A549 (cell line): Measurements from ENCODE around the gene ADGRL3. TPM values are rescaled to one million over a fixed set of nuclear protein-coding genes. Genes with fewer than 3 reads are reported as not detected.

Experiments
- ATAC-seq, 2 experiments: fragments of 200-7000 bp in 1 of 2; fragments of >200 bp in 1 of 2; cut with Nextera tagmentation in 1 of 2; cut with Tn5 transposase in 1 of 2; 3 replicates each; pipeline versions ENCODE4 v1.8.0 to v1.9.1; 2018 to 2020; ENCODE audit warnings: mild to moderate bottlenecking in 1 of 2, moderate library complexity in 1 of 2
- CTCF ChIA-PET: fragments of 300-600 bp; sonication (Branson Sonifier 250); formaldehyde crosslinking; extraction: SDS; loops from one replicate; lab custom pipeline; 2021; ENCODE audit warnings: antibody characterized with exemption, inconsistent platforms; lab: Yijun Ruan, JAX
- POLR2A ChIA-PET: fragments of 350-600 bp; formaldehyde crosslinking; extraction: SDS; loops from one replicate; lab custom pipeline; 2021; ENCODE audit warnings: antibody characterized with exemption, inconsistent platforms; lab: Yijun Ruan, JAX
- DNase-seq, 2 experiments: peaks; one replicate each; pipeline versions ENCODE4 v3.0.0 to v3.0.0-alpha.2; 2011 to 2016; ENCODE audit warnings: low read depth in 1 of 2, low spot score in 1 of 2
- FAIRE-seq: peaks from 2 replicates; lab custom pipeline; 2011; peaks lifted over from hg19 to GRCh38; lab: Jason Lieb, UNC
- H3K27ac ChIP-seq, 2 experiments: fragments of >200 bp; sonication (Bioruptor Twin); formaldehyde crosslinking; 3 replicates each; pipeline ENCODE4 v1.5.1; 2016 to 2017
- H3K4me1 ChIP-seq: fragments of >200 bp; sonication (Bioruptor Twin); formaldehyde crosslinking; 3 replicates; pipeline ENCODE4 v1.6.1; 2016
- H3K4me2 ChIP-seq: fragments of >200 bp; sonication (Bioruptor Twin); formaldehyde crosslinking; 3 replicates; pipeline ENCODE4 v1.6.1; 2016
- H3K4me3 ChIP-seq: fragments of >200 bp; sonication (Bioruptor Twin); formaldehyde crosslinking; 3 replicates; pipeline ENCODE4 v1.5.1; 2016
- H3K9me3 ChIP-seq: fragments of >200 bp; sonication (Bioruptor Twin); formaldehyde crosslinking; 3 replicates; pipeline ENCODE4 v1.6.1; 2016
- BHLHE40 ChIP-seq: IDR thresholded peaks from 2 replicates; pipeline ENCODE4 v1.6.1; 2012; ENCODE audit warnings: low read depth, low read length, inconsistent platforms
- CBX8 ChIP-seq: fragments of 200-600 bp; sonication (generic); IDR thresholded peaks from 2 replicates; pipeline ENCODE4 v1.6.1; 2016
- CHD4 ChIP-seq: fragments of 200-600 bp; sonication (generic); IDR thresholded peaks from 2 replicates; pipeline ENCODE4 v1.6.1; 2016; ENCODE audit warnings: antibody characterized with exemption, mild to moderate bottlenecking, borderline replicate concordance
- CTCF ChIP-seq: fragments of >200 bp; sonication (Bioruptor Twin); formaldehyde crosslinking; IDR thresholded peaks from 3 replicates; pipeline ENCODE4 v1.5.1; 2016
- EHF ChIP-seq: fragments of 250-450 bp; sonication (Bioruptor Pico); IDR thresholded peaks from 2 replicates; pipeline ENCODE4 v1.5.0; 2020; ENCODE audit warnings: mild to moderate bottlenecking
- EHMT2 ChIP-seq: fragments of 200-600 bp; sonication (generic); IDR thresholded peaks from 2 replicates; pipeline ENCODE4 v1.6.1; 2016; ENCODE audit warnings: antibody characterized with exemption, low read depth, mild to moderate bottlenecking, moderate library complexity
- FOSB ChIP-seq: fragments of 250-450 bp; sonication (Bioruptor Pico); IDR thresholded peaks from 2 replicates; pipeline ENCODE4 v1.5.0; 2020; ENCODE audit warnings: mild to moderate bottlenecking, moderate library complexity
- FOSL2 ChIP-seq, 2 experiments: fragments of 450-650 bp in 1 of 2; fragments of >200 bp in 1 of 2; sonication (Bioruptor Twin) in 1 of 2; formaldehyde crosslinking; IDR thresholded peaks; 2 replicates each; pipeline versions ENCODE4 v1.5.0 to v1.6.1; 2016 to 2020; ENCODE audit warnings: mild to moderate bottlenecking in 1 of 2, moderate library complexity in 1 of 2
- HEYL ChIP-seq: fragments of 250-450 bp; sonication (Bioruptor Pico); IDR thresholded peaks from 2 replicates; pipeline ENCODE4 v1.8.0; 2021; ENCODE audit warnings: mild to moderate bottlenecking, moderate library complexity
- HOXB13 ChIP-seq: fragments of 250-450 bp; sonication (Bioruptor Pico); IDR thresholded peaks from 2 replicates; pipeline ENCODE4 v1.5.0; 2020; ENCODE audit warnings: low read depth, mild to moderate bottlenecking, moderate library complexity
- HOXB5 ChIP-seq: fragments of 250-450 bp; sonication (Bioruptor Pico); IDR thresholded peaks from 2 replicates; pipeline ENCODE4 v1.5.0; 2020; ENCODE audit warnings: mild to moderate bottlenecking, moderate library complexity
- KDM1A ChIP-seq: fragments of 200-600 bp; sonication (generic); IDR thresholded peaks from 2 replicates; pipeline ENCODE4 v1.6.1; 2016; ENCODE audit warnings: low read depth, mild to moderate bottlenecking
- KDM5A ChIP-seq: fragments of 200-600 bp; sonication (generic); IDR thresholded peaks from 2 replicates; pipeline ENCODE4 v1.6.1; 2016; ENCODE audit warnings: antibody characterized with exemption, mild to moderate bottlenecking
- MAFK ChIP-seq: fragments of 450-650 bp; IDR thresholded peaks from 2 replicates; pipeline ENCODE4 v1.6.1; 2014; ENCODE audit not compliant: partially characterized antibody
- MAX ChIP-seq: IDR thresholded peaks from 2 replicates; pipeline ENCODE4 v1.6.1; 2012
- MAZ ChIP-seq: fragments of 150-350 bp; IDR thresholded peaks from 2 replicates; pipeline ENCODE4 v1.6.1; 2014; ENCODE audit warnings: antibody characterized with exemption, low read depth, low read length, borderline replicate concordance
- NFE2L2 ChIP-seq: fragments of 150-350 bp; conservative IDR thresholded peaks from 2 replicates; pipeline ENCODE4 v1.6.1; 2014; ENCODE audit warnings: low read length
- NPAS2 ChIP-seq: fragments of 250-450 bp; sonication (Bioruptor Pico); IDR thresholded peaks from 2 replicates; pipeline ENCODE4 v1.8.0; 2022; ENCODE audit warnings: mild to moderate bottlenecking, moderate library complexity, borderline replicate concordance
- NR3C1 ChIP-seq: fragments of >200 bp; sonication (Bioruptor Twin); formaldehyde crosslinking; IDR thresholded peaks from 3 replicates; pipeline ENCODE4 v1.6.1; 2017
- PBX3 ChIP-seq: IDR thresholded peaks from 2 replicates; pipeline ENCODE4 v1.6.1; 2012
- POLR2A ChIP-seq: IDR thresholded peaks from 2 replicates; pipeline ENCODE4 v1.6.1; 2012; ENCODE audit warnings: mild to moderate bottlenecking, low read length
- RARB ChIP-seq: fragments of 250-450 bp; sonication (Bioruptor Pico); IDR thresholded peaks from 2 replicates; pipeline ENCODE4 v1.8.0; 2021; ENCODE audit warnings: mild to moderate bottlenecking, moderate library complexity
- RCOR1 ChIP-seq: fragments of 150-350 bp; IDR thresholded peaks from 2 replicates; pipeline ENCODE4 v1.6.1; 2014; ENCODE audit warnings: antibody characterized with exemption, low read length, low read depth
- SMC3 ChIP-seq: fragments of >200 bp; sonication (Bioruptor Twin); formaldehyde crosslinking; IDR thresholded peaks from 3 replicates; pipeline ENCODE4 v1.6.1; 2018; ENCODE audit warnings: inconsistent platforms
- SREBF2 ChIP-seq: fragments of 450-650 bp; IDR thresholded peaks from 2 replicates; pipeline ENCODE4 v1.6.1; 2014; ENCODE audit warnings: mild to moderate bottlenecking, moderate library complexity
- TFCP2L1 ChIP-seq: fragments of 250-450 bp; sonication (Bioruptor Pico); IDR thresholded peaks from 2 replicates; pipeline ENCODE4 v1.5.0; 2021; ENCODE audit warnings: mild to moderate bottlenecking
- USF2 ChIP-seq: fragments of 450-650 bp; IDR thresholded peaks from 2 replicates; pipeline ENCODE4 v1.6.1; 2014; ENCODE audit warnings: antibody characterized with exemption
- ZFP36 ChIP-seq: fragments of 450-650 bp; IDR thresholded peaks from 2 replicates; pipeline ENCODE4 v1.6.1; 2014; ENCODE audit warnings: borderline replicate concordance; ENCODE audit not compliant: partially characterized antibody
- whole genome bisulfite sequencing: methylation state at CpG from one replicate; pipeline ENCODE4 v1.1.6; 2017; ENCODE audit errors: missing lambda C conversion rate; 5-methylcytosine and 5-hydroxymethylcytosine counted together
- polyA plus RNA-seq, 4 experiments: library from polyadenylated mRNA; depleted of rRNA in 3 of 4; stranded (reverse); fragments of >200 nt; fragmentation: RNase III in 1 of 4; extraction: RNeasy Plus Mini Kit Qiagen cat#74134 plus additional on column Dnase treatment in 1 of 4; gene quantifications; 2 replicates in 3 of 4; 3 replicates in 1 of 4; pipeline ENCODE4 v1.2.3, GENCODE V29; 2011 to 2017

The ADGRL3 gene
- polyA plus RNA-seq, 2 of the 4 experiments (the other 2 are of a cell fraction), result 0.05 to 0.12 TPM

- no peak overlapping the region for H3K4me3 ChIP-seq
- no peaks in the 10 kb centered on the region for H3K9me3 ChIP-seq
- H3K4me1 ChIP-seq, result no peaks in the 10 kb centered on the region
- FAIRE-seq, result no peak
- no peak for ATAC-seq
- ChIA-PET POLR2A (no interaction called here), CTCF (no interaction called here)
- DNase-seq, result no peak
- H3K27ac ChIP-seq, result no peak overlapping the region
- TF ChIP-seq POLR2A (no peak), EHF (CRISPR knock-in tag) (no peak), NFE2L2 (no peak), SREBF2 (no peak), HEYL (CRISPR knock-in tag) (no peak), MAFK (no peak), CHD4 (no peak), CTCF (no peak), EHMT2 (no peak), NR3C1 (no peak), ZFP36 (no peak), HOXB13 (no peak), FOSL2 (IDR thresholded peaks at IDR 0.05) (no peak), FOSL2 (CRISPR knock-in tag; IDR thresholded peaks at IDR 0.05) (no peak), BHLHE40 (no peak), USF2 (no peak), MAZ (no peak), PBX3 (no peak)
- no peak overlapping the region for H3K4me2 ChIP-seq
- WGBS, result 4% methylated on average over 2 of the region's 2 CpGs
These were observed 175.2 kb downstream of the ADGRL3 start for GRCh38 chr4:61375301-61375700.

- ChIA-PET CTCF (no interaction called here), POLR2A (no interaction called here)
- no peak for DNase-seq
- WGBS, result 9% methylated on average over 3 of the region's 3 CpGs
- no peak overlapping the region for H3K4me3 ChIP-seq
- H3K9me3 ChIP-seq, result no peaks in the 10 kb centered on the region
- no peak overlapping the region for H3K4me2 ChIP-seq
- H3K4me1 ChIP-seq, result no peaks in the 10 kb centered on the region
- no peak overlapping the region for H3K27ac ChIP-seq
- FAIRE-seq, result no peak
- TF ChIP-seq HOXB5 (CRISPR knock-in tag) (no peak), SMC3 (no peak), KDM1A (no peak), FOSB (CRISPR knock-in tag) (no peak), RARB (CRISPR knock-in tag) (no peak), MAX (no peak), BHLHE40 (no peak), EHMT2 (no peak), TFCP2L1 (CRISPR knock-in tag) (no peak), RCOR1 (no peak), KDM5A (no peak), CHD4 (no peak), PBX3 (no peak), NPAS2 (CRISPR knock-in tag) (no peak), CBX8 (no peak)
- ATAC-seq, result no peak
These were observed 176.2 kb downstream of the ADGRL3 start for GRCh38 chr4:61376301-61376700.
